Right lobe of liver (tissue), 6 donors: ENCODE data around the gene MIOX. TPM values are rescaled to one million over a fixed set of nuclear protein-coding genes. Genes with fewer than 3 reads are reported as not detected.

ENCODE experiments used
- ATAC-seq, 4 donors: fragments of 200-7000 bp; cut with Tn5 transposase; one replicate each; pipeline ENCODE4 v1.9.1; 2020; ENCODE audit warnings: mild to moderate bottlenecking in 4 of 4, moderate library complexity in 4 of 4
- DNase-seq, 3 donors: peaks; one replicate each; pipeline ENCODE4 v3.0.0-alpha.2; 2020
- H3K27ac ChIP-seq, 3 donors: fragments of 200-600 bp; one replicate each; pipeline ENCODE4 v1.8.0; 2022
- H3K27me3 ChIP-seq, 2 donors: fragments of 200-600 bp; one replicate each; pipeline ENCODE4 v1.8.0; 2022
- H3K36me3 ChIP-seq, 4 donors: fragments of 200-600 bp; sonication (generic) in 1 of 4; one replicate each; pipeline versions ENCODE4 v1.5.1 to v1.8.0; 2017 to 2022; ENCODE audit warnings: control low read depth in 1 of 4
- H3K4me1 ChIP-seq, 4 donors: fragments of 200-600 bp; sonication (generic) in 1 of 4; one replicate each; pipeline versions ENCODE4 v1.5.1 to v1.8.0; 2017 to 2022; ENCODE audit warnings: control low read depth in 1 of 4
- H3K4me3 ChIP-seq, 3 donors: fragments of 200-600 bp; one replicate each; pipeline ENCODE4 v1.8.0; 2022
- H3K9me3 ChIP-seq, 4 donors: fragments of 200-600 bp; sonication (generic) in 1 of 4; one replicate each; pipeline versions ENCODE4 v1.5.1 to v1.8.0; 2017 to 2022; ENCODE audit warnings: control low read depth in 1 of 4
- POLR2A ChIP-seq: fragments of 450-650 bp; IDR thresholded peaks from one replicate; pipeline ENCODE4 v1.6.1; 2017; ENCODE audit warnings: antibody characterized with exemption, mild to moderate bottlenecking
- WGBS: methylation state at CpG from one replicate; pipeline ENCODE4 v1.1.6; 2018; ENCODE audit warnings: low coverage, low lambda C conversion rate; ENCODE audit not compliant: insufficient coverage; ENCODE audit errors: missing lambda C conversion rate; 5-methylcytosine and 5-hydroxymethylcytosine counted together
- intact Hi-C, 2 donors: fragments of 100-400 bp; cut with DNase I; formaldehyde crosslinking; loops; one replicate each; pipeline versions ENCODE4 v1.11.2 to v1.14.1; 2022
- total RNA-seq, 6 experiments: library from RNA; depleted of rRNA in 2 of 6; stranded (reverse); fragments of >200 nt in 2 of 6; fragmentation: NEBNext Ultra II Directional in 3 of 6; extraction: Animal tissue kit (Norgen Biotek cat#: 25700) in 3 of 6; gene quantifications; one replicate each; pipeline versions ENCODE4 v1.1.0 to v1.2.4, GENCODE V29; 2016 to 2023
- TF ChIP-seq, protein P1 (sequence below), 4 donors: fragments of 200-600 bp in 3 of 4; fragments of 450-650 bp in 1 of 4; IDR thresholded peaks; one replicate each; pipeline versions ENCODE4 v1.5.1 to v1.8.0; 2016 to 2022; ENCODE audit warnings: antibody characterized with exemption in 4 of 4, mild to moderate bottlenecking in 2 of 4
- donor health status: DM: no; HTN: yes; CAD: no.
- donor health status: DM: no; HTN: no; CAD: no.
- donor health status: DM: no; HTN: no; CAD: no.
- donor health status: DM: no; HTN: yes; CAD: no.
- donor health status: DM: no; HTN: yes; CAD: no.

Gene MIOX
- total RNA-seq, 6 experiments from 2014 or later, result not detected

- Histone ChIP-seq H3K9me3 (no peaks in the 10 kb centered on the region), H3K36me3 (peaks cover 0 to 34% (median 11%) of the 10 kb centered on the region in 4 donors), H3K27me3 (no peaks in the 10 kb centered on the region), H3K4me1 (no peaks in the 10 kb centered on the region), H3K27ac (no peak overlapping the region), H3K4me3 (no peak overlapping the region)
- ATAC-seq (no peak), DNase-seq (no peak)
- WGBS, result no CpG with 5 or more reads among the region's 18 CpGs
- TF ChIP-seq, protein P1, sequence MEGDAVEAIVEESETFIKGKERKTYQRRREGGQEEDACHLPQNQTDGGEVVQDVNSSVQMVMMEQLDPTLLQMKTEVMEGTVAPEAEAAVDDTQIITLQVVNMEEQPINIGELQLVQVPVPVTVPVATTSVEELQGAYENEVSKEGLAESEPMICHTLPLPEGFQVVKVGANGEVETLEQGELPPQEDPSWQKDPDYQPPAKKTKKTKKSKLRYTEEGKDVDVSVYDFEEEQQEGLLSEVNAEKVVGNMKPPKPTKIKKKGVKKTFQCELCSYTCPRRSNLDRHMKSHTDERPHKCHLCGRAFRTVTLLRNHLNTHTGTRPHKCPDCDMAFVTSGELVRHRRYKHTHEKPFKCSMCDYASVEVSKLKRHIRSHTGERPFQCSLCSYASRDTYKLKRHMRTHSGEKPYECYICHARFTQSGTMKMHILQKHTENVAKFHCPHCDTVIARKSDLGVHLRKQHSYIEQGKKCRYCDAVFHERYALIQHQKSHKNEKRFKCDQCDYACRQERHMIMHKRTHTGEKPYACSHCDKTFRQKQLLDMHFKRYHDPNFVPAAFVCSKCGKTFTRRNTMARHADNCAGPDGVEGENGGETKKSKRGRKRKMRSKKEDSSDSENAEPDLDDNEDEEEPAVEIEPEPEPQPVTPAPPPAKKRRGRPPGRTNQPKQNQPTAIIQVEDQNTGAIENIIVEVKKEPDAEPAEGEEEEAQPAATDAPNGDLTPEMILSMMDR (IDR thresholded peaks at IDR 0.05), result no peak
- no peak for TF ChIP-seq POLR2A
- intact Hi-C loops, result no loop called here
Observed at GRCh38 chr22:50455201-50455600, 31.5 kb upstream of the MIOX start.

DNA sequence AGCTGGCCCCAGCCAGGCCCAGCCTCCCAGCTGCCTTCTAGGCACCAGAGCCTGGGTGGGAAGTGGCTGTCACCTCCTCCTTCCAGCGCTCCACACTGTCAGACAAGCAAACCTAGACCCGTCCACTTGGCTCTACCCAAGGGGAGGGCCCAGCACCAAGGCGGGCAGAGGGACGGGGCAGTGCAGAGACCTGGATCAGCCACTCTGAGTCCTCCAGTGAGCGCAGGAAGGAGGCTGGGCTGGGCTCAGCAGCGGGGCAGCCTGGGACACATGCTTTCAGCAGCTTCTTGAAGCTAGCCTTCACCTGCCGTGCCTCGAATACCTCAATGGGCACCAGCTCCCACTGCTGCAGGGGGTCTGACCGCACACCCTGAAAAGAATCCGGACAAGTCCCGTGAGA lies 30.6 kb upstream of the MIOX start:
- no peak overlapping the region for H3K4me3 ChIP-seq
- no peaks in the 10 kb centered on the region for H3K4me1 ChIP-seq
- H3K27ac ChIP-seq, result no peak overlapping the region
- H3K36me3 ChIP-seq, result peaks cover 0 to 41% (median 15%) of the 10 kb centered on the region in 4 donors
- no peaks in the 10 kb centered on the region for H3K9me3 ChIP-seq
- TF ChIP-seq, protein P1 (IDR thresholded peaks at IDR 0.05), result no peak
- ATAC-seq (no peak), DNase-seq (no peak)
- no peaks in the 10 kb centered on the region for H3K27me3 ChIP-seq
- intact Hi-C loops, result no loop called here
- WGBS, result 97% methylated on average over 7 of the region's 11 CpGs

- peaks cover 4 to 47% (median 19%) of the 10 kb centered on the region in 4 donors for H3K36me3 ChIP-seq
Observed at GRCh38 chr22:50456466-50457234, 30.0 kb upstream of the MIOX start.

GRCh38 chr22:50459016-50459415 lies 27.6 kb upstream of the MIOX start:
- Histone ChIP-seq H3K4me1 (no peaks in the 10 kb centered on the region), H3K36me3 (peaks cover 4 to 71% (median 36%) of the 10 kb centered on the region in 4 donors), H3K9me3 (no peaks in the 10 kb centered on the region), H3K4me3 (no peak overlapping the region), H3K27ac (no peak overlapping the region), H3K27me3 (no peaks in the 10 kb centered on the region)
- intact Hi-C loops, result no loop called here
- TF ChIP-seq, protein P1 (IDR thresholded peaks at IDR 0.05), result no peak
- no peak for TF ChIP-seq POLR2A
- ATAC-seq, result no peak
- WGBS, result 71% methylated on average over 4 of the region's 22 CpGs
- no peak for DNase-seq

More at GRCh38 chr22:50456466-50457234, 30.0 kb upstream of the MIOX start:
- WGBS, result 74% methylated on average over 6 of the region's 34 CpGs
- no peaks in the 10 kb centered on the region for H3K9me3 ChIP-seq
- no peak for DNase-seq
- H3K4me3 ChIP-seq, result no peak overlapping the region
- H3K4me1 ChIP-seq, result no peaks in the 10 kb centered on the region
- H3K27ac ChIP-seq, result no peak overlapping the region
- no peaks in the 10 kb centered on the region for H3K27me3 ChIP-seq
- TF ChIP-seq, protein P1 (IDR thresholded peaks at IDR 0.05), result peak in 1 of 4 donors; percentile 7
- no peak for TF ChIP-seq POLR2A
- ATAC-seq, result peak in 1 of 4 donors; percentile 11
- intact Hi-C loops, result no loop called here
